Body of pancreas (tissue), 4 donors: ENCODE results near the gene TMEM121.
"Not testable (repeated sequence)": the region's sequence is repeated elsewhere in the genome, so short reads cannot be mapped to it uniquely, and the experiment has no call there.

Experiments used
- POLR2A ChIP-seq, 3 donors: fragments of 450-650 bp; IDR thresholded peaks; one replicate each; pipeline ENCODE4 v1.6.1; 2016; ENCODE audit warnings: antibody characterized with exemption in 3 of 3, mild to moderate bottlenecking in 2 of 3
- TF ChIP-seq, protein P1 (sequence below), 7 experiments: fragments of 450-650 bp in 4 of 7; fragments of 200-600 bp in 3 of 7; sonication (generic) in 3 of 7; IDR thresholded peaks; one replicate each; pipeline ENCODE4 v1.5.1; 2016 to 2019; ENCODE audit warnings: antibody characterized with exemption in 7 of 7

DNA sequence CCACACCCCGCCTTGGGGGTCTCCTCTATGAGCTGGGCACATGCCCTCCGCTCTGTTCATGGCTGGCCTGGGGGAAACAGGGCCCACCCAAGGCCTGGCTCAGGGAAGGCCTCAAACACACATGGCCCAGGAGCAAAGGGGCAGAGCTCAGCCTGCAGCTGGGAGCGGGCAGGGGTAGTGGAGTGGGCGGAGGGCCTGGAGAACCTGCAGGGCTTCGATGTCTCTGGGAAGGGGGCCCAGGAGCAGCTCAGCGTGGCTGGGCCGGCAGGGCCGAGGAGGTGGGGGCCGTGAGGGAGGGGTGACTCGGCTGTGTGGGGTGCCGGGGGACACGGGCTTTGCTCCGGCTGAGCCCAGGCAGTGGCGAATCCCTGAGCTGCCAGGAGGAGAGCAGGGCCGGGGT lies 47.5 kb downstream of the TMEM121 start:
- TF ChIP-seq, protein P1, sequence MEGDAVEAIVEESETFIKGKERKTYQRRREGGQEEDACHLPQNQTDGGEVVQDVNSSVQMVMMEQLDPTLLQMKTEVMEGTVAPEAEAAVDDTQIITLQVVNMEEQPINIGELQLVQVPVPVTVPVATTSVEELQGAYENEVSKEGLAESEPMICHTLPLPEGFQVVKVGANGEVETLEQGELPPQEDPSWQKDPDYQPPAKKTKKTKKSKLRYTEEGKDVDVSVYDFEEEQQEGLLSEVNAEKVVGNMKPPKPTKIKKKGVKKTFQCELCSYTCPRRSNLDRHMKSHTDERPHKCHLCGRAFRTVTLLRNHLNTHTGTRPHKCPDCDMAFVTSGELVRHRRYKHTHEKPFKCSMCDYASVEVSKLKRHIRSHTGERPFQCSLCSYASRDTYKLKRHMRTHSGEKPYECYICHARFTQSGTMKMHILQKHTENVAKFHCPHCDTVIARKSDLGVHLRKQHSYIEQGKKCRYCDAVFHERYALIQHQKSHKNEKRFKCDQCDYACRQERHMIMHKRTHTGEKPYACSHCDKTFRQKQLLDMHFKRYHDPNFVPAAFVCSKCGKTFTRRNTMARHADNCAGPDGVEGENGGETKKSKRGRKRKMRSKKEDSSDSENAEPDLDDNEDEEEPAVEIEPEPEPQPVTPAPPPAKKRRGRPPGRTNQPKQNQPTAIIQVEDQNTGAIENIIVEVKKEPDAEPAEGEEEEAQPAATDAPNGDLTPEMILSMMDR (IDR thresholded peaks at IDR 0.05), result not testable (repeated sequence)
- TF ChIP-seq POLR2A (IDR thresholded peaks at IDR 0.05), result not testable (repeated sequence)
